ENCODE measurements around the gene GPR87. TPM values are rescaled to one million over a fixed set of nuclear protein-coding genes. Genes with fewer than 3 reads are reported as not detected.

The GPR87 gene
- total and polyA plus RNA-seq, 2 experiments from 2014 or later: 7.0 to 11.0 TPM

- no peak for DNase-seq (ENCODE audit: low spot score)
- no peak overlapping the region for H2AFZ ChIP-seq
- H3K4me2 ChIP-seq: no peak overlapping the region
- no peaks in the 10 kb centered on the region for H3K36me3 ChIP-seq (replicated peaks; ENCODE audit: insufficient read depth, low read depth)
- no peaks in the 10 kb centered on the region for H3K79me2 ChIP-seq
- no peaks in the 10 kb centered on the region for H3K27me3 ChIP-seq
- H3K4me1 ChIP-seq (ENCODE audit: insufficient read depth): no peaks in the 10 kb centered on the region
- H3K9me3 ChIP-seq (ENCODE audit: low read depth): no peaks in the 10 kb centered on the region
- H3K4me3 ChIP-seq: no peak overlapping the region
- no peak overlapping the region for H3K27ac ChIP-seq
- H4K20me1 ChIP-seq (ENCODE audit: insufficient read depth, poor library complexity, severe bottlenecking): no peaks in the 10 kb centered on the region
- no peak for TF ChIP-seq EZH2phosphoT487 (IDR thresholded peaks at IDR 0.05; ENCODE audit: low read depth, severe bottlenecking, unreplicated experiment)
- TF ChIP-seq CTCF (IDR thresholded peaks at IDR 0.05; ENCODE audit: poor library complexity): no peak
- no peak for TF ChIP-seq EZH2 (IDR thresholded peaks at IDR 0.05; ENCODE audit: borderline replicate concordance)
- no peaks in the 10 kb centered on the region for H3K9me2 ChIP-seq (replicated peaks; ENCODE audit: insufficient read depth)
- WGBS (ENCODE audit: low lambda C conversion rate, missing lambda C conversion rate): 77% methylated on average over 1 of the region's 1 CpG
Measured at GRCh38 chr3:151350656-151351055, 34.0 kb upstream of the GPR87 start.

GRCh38 chr3:151347432-151347831, 30.8 kb upstream of the GPR87 start:
- TF ChIP-seq EZH2phosphoT487 (IDR thresholded peaks at IDR 0.05; ENCODE audit: low read depth, severe bottlenecking, unreplicated experiment) (no peak), EZH2 (IDR thresholded peaks at IDR 0.05; ENCODE audit: borderline replicate concordance) (no peak), CTCF (IDR thresholded peaks at IDR 0.05; ENCODE audit: poor library complexity) (no peak)
- Histone ChIP-seq H3K9me2 (replicated peaks; ENCODE audit: insufficient read depth) (no peaks in the 10 kb centered on the region), H3K36me3 (replicated peaks; ENCODE audit: insufficient read depth, low read depth) (no peaks in the 10 kb centered on the region), H3K9me3 (ENCODE audit: low read depth) (no peaks in the 10 kb centered on the region), H3K27me3 (no peaks in the 10 kb centered on the region), H3K79me2 (no peaks in the 10 kb centered on the region), H3K4me2 (no peak overlapping the region), H3K27ac (no peak overlapping the region), H2AFZ (no peak overlapping the region), H3K4me3 (no peak overlapping the region), H4K20me1 (ENCODE audit: insufficient read depth, poor library complexity, severe bottlenecking) (no peaks in the 10 kb centered on the region), H3K4me1 (ENCODE audit: insufficient read depth) (no peaks in the 10 kb centered on the region)
- WGBS (ENCODE audit: low lambda C conversion rate, missing lambda C conversion rate): 86% methylated on average over 6 of the region's 6 CpGs
- DNase-seq (ENCODE audit: low spot score): no peak

- Histone ChIP-seq H4K20me1 (ENCODE audit: insufficient read depth, poor library complexity, severe bottlenecking) (no peaks in the 10 kb centered on the region), H3K36me3 (replicated peaks; ENCODE audit: insufficient read depth, low read depth) (no peaks in the 10 kb centered on the region), H3K9me2 (replicated peaks; ENCODE audit: insufficient read depth) (no peaks in the 10 kb centered on the region), H3K4me3 (no peak overlapping the region), H3K79me2 (no peaks in the 10 kb centered on the region), H2AFZ (no peak overlapping the region), H3K9me3 (ENCODE audit: low read depth) (no peaks in the 10 kb centered on the region), H3K27me3 (no peaks in the 10 kb centered on the region), H3K27ac (no peak overlapping the region), H3K4me2 (no peak overlapping the region), H3K4me1 (ENCODE audit: insufficient read depth) (no peaks in the 10 kb centered on the region)
- TF ChIP-seq CTCF (IDR thresholded peaks at IDR 0.05; ENCODE audit: poor library complexity) (no peak), EZH2phosphoT487 (IDR thresholded peaks at IDR 0.05; ENCODE audit: low read depth, severe bottlenecking, unreplicated experiment) (no peak)
- WGBS (ENCODE audit: low lambda C conversion rate, missing lambda C conversion rate): 95% methylated on average over 3 of the region's 3 CpGs
- DNase-seq (ENCODE audit: low spot score): no peak
Measured at GRCh38 chr3:151346292-151346691, 29.7 kb upstream of the GPR87 start.

GRCh38 chr3:151345859-151346258, 29.2 kb upstream of the GPR87 start:
- no peaks in the 10 kb centered on the region for H3K79me2 ChIP-seq
- no peak overlapping the region for H3K4me2 ChIP-seq
- H2AFZ ChIP-seq: no peak overlapping the region
- no peak overlapping the region for H3K4me3 ChIP-seq
- TF ChIP-seq EZH2 (IDR thresholded peaks at IDR 0.05; ENCODE audit: borderline replicate concordance) (no peak), CTCF (IDR thresholded peaks at IDR 0.05; ENCODE audit: poor library complexity) (no peak), EZH2phosphoT487 (IDR thresholded peaks at IDR 0.05; ENCODE audit: low read depth, severe bottlenecking, unreplicated experiment) (no peak)
- no peaks in the 10 kb centered on the region for H3K9me2 ChIP-seq (replicated peaks; ENCODE audit: insufficient read depth)
- no peaks in the 10 kb centered on the region for H3K4me1 ChIP-seq (ENCODE audit: insufficient read depth)
- DNase-seq (ENCODE audit: low spot score): peak; percentile 4
- no peaks in the 10 kb centered on the region for H4K20me1 ChIP-seq (ENCODE audit: insufficient read depth, poor library complexity, severe bottlenecking)
- no peaks in the 10 kb centered on the region for H3K9me3 ChIP-seq (ENCODE audit: low read depth)
- no peaks in the 10 kb centered on the region for H3K36me3 ChIP-seq (replicated peaks; ENCODE audit: insufficient read depth, low read depth)
- H3K27ac ChIP-seq: no peak overlapping the region
- WGBS (ENCODE audit: low lambda C conversion rate, missing lambda C conversion rate): 89% methylated on average over 2 of the region's 2 CpGs
- no peaks in the 10 kb centered on the region for H3K27me3 ChIP-seq
